HG02884 (cell line): Measurements from ENCODE around the gene IGHMBP2.
"Not testable (repeated sequence)": the region's sequence is repeated elsewhere in the genome, so short reads cannot be mapped to it uniquely, and the experiment has no call there.

Source experiments
- ATAC-seq: cut with Tn5 transposase; IDR thresholded peaks from one replicate; pipeline ENCODE4 v1.9.1; 2021; ENCODE audit warnings: mild to moderate bottlenecking, moderate library complexity; ENCODE audit not compliant: unreplicated experiment

IGHMBP2 gene

DNA sequence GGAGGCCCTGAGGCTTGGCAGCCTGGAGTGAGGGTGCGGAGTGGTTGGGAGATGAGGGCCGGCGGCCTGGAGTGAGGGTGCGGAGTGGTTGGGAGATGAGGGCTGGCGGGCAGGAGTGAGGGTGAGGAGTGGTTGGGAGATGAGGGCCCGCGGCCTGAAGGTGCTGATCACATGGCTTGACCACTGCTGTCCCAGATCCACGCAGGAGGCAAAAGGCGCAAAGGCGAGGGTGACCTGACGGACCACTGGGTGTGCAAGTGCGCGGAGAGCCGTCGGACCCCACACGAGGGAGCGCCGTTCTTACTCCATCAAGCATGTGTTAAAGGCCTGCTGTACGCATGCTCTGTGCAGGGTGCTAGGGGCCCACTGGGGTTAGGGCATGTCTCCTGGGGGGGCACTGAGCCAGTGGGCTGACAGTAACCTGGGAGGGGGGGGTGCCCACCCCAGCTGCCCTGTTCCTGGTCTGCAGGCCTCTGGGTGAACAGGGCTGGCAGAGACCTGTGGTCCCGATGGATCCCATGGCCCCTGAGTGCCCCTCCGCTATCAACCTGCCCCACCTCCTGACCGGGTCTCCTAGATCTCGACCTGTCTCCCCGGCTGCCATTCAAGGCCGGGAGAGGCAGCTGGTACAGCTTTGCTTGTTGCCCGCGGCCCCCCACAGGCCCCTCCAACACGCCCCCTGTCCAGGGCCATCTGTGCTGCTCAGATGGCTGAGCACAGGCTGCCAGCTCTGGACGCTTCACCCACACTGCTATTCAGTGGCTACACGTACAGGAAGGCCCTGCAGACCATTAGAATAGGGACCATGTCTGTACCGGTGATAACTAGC lies 56.0 kb downstream of the IGHMBP2 start:
- no peak for ATAC-seq

DNA sequence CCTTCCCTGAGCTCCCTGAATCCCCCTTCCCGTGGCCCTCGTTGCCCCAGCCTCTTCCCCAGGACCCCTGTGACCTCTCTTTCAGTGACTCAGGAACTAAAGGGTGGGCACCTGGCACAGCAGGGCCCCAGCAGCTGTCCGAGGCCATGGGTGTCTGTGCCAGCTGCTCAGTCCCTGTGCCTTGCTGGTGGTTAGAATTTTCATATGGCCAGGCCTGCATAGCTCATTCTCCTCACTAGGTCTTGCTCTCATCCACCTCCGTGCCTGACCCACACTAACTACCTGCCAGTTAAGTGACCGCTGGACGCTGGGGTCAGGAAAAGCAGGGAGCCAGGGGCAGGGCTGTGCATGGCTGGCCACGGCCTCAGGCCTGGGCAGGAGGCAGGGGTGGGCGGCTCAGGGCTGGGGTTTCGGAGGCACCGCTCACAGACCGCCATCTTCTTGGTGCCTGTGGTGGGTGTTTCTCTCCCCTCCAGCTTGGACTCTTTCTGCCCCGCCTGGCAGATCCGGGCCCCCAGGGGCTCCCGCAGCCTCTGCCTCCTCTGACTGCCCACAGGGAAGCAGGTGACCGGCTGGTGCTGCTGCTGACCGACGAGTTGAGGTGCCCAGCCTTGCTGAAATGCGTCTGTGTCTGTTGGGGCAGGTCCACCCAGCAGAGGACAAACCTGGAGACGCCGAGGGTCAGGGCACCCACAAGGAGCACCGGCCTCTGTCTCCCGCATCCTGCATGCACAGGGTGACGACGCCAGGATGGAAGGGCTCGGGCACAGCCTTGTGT lies 56.8 kb downstream of the IGHMBP2 start:
- ATAC-seq: no peak

DNA sequence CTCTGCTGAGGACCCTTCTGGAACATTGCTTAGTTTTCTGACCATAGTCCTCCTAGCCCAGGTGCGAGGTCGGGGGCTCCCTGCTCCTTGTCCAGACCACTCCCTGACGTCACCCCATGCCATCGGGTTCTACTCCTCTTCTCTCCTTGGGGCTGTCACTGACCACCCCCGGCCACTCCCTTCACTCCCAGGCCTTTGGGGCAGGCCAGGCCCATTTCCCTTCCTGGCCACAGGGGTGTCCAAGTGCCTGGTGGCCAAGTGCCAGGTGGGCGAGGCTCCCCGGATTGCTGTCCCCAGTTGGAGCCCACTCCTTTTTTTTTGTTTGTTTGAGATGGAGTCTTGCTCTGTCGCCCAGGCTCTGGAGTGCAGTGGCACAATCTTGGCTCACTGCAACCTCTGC lies 57.6 kb downstream of the IGHMBP2 start:
- no peak for ATAC-seq

DNA sequence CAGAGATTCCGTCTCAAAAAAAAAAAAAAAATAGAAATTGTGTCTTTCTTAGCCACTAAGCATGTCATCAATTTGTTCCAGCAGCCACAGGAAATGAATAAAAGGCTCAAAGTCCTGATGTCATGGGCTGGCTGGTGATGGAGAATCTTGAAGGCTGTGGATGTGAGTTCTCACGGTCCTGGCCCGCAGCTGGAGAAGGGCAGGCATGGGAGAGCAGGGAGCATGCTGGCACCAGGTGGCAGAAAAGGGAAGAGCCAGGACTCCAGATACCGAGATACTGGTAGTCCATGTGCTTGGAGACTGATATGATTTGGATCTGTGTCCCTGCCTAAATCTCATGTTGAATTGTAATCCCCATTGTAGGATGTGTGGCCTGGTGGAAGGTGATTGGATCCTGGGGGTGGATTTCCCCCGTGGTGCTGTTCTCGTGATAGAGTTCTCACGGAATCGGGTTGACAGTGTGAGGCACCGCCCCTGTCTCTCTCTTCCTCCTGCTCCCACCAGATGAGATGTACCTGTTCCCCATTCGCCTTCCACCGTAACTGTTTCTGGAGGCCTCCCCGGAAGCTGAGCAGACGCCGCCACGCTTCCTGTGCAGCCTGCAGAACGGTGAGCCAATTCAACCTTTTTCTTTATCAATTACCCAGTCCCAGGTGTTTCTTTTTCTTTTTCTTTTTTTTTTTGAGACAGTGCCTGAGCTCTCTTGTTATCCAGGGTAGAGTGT lies 59.0 kb downstream of the IGHMBP2 start:
- ATAC-seq: no peak

DNA sequence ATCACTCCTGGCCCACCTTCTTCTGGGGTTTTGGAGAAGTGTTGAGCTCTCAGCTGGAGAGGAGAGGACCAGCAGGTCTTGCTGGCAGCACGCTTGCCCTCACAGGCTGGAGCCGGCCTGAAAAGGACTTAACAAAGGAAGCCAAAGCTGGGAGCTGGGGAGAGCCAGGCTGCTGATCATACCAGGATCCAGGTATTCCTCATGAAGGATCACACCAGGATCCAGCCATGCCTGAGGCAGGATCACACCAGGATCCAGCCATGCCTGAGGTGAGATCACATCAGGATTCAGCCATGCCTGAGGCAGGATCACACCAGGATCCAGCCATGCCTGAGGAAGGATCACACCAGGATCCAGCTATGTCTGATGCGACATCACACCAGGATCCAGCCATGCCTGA lies 60.1 kb downstream of the IGHMBP2 start:
- ATAC-seq: no peak

DNA sequence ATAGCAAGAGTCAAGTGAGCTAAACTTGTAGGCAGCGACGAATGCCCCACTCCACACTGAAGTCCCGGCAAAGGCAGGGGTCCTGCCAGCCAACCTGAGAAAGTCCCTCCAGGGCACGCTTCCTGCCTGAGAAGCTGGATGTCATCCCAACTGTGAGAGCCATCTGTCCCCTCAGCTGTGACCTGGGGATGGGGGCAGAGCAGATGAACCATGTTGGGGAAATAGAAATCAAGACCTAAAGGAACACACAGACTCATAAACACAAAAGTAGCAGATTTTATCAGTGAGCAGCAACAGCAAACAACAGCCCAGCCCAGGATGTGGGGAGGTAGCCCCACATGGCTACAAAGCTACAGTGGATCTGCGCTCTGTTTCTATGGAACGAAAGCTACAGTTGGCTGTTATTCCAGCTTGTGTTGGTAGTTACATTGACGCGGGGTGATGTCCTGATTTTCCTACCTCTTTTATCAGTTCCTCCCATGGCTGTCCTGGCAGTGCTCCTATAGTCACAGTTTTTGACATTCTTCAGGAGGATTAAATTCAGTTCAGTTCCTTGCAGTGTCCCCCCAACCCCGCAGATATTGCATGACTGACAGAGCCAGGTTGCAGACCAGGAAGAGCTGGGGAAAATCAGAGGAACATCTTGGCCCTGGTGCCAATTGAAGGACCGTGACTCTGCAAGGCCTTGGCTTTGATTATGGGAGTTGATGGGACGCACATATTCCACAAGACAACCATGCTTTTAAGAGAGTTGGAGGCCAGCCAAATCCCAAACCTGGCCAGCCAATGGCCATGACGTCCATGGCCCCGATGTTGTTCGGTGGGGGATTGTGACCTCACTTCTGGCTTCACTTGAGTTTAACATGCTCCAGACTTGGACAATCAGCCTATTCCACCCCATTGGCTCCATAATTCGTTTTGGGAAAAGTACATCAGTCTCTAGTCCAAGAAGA lies 62.5 kb downstream of the IGHMBP2 start:
- no peak for ATAC-seq

DNA sequence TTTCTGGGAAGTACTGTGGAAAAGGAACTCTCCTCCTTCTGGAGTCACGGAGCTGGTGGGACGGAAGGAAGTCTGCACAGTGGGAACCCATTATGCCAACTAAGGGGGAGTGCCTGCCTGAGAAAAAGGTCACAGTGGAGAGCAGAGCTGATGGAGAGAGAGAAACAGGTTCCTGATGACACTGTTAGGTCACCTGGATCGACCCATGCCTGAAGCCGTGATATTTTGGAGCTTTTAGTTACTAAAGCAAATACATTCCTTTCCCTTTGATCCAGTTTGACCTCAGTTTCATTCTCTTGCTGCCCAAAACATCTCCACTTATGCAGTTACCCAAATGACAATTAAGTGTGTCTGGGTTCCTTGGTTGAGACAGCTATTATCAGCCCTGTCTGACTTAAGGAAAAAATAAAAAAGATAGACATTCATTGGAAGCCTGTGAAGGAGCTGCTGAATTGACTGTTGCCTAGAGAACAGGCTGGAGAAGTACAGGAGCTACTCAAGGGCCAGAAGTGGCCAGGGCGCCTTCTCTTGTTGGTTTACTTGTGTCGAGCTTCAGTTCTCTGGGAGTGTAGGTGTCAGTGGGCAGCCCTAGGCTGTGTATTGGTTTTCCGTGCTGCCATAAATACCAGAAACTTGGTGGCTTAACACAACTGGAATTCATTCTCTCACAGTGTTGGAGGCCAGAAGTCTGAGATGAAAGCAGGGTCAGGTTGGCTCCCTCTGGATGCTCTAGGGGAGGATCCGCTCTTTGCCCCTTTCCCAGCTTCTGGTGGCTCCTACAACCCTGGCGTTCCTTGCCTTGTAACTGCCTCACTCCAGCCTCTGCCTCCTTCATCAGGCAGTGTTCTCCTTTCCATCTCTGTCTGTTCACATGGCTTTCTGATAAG lies 63.4 kb downstream of the IGHMBP2 start:
- ATAC-seq: no peak

DNA sequence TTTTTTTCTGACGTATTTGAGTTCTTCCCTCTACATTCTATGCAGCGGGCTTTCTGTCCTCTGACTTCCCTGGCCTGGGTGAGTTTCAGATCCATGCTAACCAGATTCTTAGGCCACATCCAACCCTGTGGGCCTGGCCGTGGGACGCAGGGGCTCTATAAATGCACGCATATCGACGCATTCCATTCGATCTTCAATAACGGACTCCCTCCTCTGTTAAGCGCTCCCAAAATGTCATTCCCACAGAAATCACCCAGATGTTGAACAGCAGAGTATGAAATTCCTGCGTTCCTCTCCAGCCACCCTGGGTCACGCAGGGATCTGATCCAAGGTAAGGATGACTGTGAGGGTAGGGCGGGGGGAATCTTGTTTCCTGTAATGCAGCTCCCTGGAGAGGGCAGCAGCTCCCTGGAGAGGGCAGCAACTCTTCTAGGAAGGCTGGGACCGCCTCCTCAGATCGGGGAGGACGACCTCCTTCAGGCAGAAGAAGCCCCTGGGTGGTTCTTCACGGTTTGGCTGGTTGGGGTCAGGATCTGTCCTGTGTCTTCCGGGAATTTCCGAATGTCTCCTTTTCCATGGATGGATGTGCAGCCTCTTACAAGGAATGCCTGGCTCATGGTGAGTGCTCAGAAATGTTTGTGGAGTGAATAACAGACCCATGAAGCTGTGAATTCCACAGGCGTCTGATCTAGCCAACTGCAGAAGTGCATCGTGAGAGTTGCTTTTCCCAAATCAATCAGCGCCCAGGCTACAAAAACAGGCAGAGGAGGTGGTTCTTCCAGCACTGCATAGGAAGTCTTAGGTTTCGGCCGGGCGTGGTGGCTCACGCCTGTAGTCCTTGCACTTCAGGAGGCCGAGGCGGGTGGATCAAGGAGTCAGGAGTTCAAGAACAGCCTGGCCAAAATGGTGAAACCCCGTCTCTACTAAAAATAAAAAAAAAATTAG lies 64.9 kb downstream of the IGHMBP2 start:
- no peak for ATAC-seq

DNA sequence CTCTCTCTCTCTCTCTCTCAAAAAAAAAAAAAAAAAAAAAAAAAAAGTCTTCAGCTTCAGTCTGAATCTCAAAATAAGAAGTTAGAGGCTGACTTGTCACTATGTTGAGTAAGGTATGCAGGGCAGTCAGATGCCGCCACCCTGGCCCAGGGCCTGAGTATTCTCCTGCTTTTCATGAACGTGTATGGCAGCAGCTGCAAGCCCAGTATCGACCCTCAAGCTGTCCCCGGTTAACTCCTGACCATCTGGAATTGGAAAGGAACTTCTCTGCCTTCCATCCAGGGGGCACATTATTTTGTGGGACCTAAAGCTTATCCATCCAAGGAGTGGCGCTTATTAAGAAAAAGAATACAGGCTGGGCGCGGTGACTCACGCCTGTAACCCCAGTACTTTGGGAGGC lies 65.7 kb downstream of the IGHMBP2 start:
- ATAC-seq: no peak

DNA sequence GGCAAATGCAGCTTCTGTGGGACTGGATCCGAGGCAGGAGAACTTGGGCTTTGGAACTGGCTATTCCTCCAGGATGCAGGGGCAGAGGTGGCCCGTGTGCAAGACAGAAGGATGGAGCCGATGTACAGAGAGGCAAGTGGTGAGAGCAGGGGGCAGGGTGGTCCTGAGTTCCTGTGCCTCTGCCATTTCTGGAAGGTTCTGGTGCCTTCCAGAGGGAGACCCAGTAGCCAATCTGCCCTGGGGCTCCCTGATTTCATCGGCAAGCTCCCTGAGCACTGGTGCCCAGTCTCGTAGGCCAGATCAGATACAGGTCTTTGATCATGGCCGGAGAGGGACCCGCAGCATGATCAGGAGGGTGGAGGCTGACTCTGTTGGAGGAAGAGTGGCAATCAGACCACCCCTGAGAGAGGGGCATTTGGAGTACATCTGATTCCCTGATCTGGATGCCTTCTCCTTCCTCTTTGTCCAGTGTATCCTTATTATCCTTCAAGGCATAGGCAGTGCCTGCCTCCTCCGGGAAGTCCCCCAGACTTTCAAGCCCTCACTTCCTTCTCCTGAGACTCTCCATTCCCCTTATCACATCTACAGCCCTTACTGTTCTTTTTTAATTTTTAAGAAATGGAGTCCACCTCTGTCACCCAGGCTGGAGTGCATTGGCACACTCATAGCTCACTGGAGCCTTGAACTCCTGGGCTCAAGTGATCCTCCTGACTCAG lies 67.4 kb downstream of the IGHMBP2 start:
- no peak for ATAC-seq

DNA sequence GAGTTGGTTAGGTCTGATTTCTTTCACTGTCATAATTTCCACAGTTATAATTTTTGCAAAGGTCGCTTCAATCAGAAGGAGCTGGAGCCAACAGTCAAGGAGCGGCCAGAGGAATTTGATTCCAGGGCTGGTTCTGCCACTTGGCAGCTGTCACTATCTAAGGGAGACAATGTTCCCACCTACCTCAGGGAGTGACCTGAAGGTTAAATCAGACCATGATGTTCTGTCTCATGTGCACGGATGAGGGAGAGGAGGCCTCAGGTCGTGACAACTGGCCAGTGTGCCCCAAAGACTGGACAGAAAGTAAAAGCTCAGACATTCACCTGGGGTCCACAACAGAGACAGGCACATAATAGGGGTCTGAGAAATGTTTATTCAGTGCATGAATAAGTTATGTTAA lies 69.5 kb downstream of the IGHMBP2 start:
- ATAC-seq: no peak

DNA sequence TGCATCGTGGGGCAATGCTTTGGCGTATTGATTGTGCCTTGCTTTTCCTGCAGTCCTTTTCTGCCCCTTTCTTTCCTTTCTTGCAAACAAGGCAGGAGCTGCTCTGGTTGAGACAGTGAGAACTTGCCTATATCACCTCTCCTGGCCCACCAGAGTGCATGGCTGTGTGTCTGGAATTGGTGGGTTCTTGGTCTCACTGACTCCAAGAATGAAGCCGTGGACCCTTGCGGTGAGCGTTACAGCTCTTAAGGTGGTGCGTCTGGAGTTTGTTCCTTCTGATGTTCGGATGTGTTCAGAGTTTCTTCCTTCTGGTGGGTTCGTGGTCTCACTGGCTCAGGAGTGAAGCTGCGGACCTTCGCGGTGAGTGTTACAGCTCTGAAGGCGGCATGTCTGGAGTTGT lies 70.0 kb downstream of the IGHMBP2 start:
- not testable (repeated sequence) for ATAC-seq

DNA sequence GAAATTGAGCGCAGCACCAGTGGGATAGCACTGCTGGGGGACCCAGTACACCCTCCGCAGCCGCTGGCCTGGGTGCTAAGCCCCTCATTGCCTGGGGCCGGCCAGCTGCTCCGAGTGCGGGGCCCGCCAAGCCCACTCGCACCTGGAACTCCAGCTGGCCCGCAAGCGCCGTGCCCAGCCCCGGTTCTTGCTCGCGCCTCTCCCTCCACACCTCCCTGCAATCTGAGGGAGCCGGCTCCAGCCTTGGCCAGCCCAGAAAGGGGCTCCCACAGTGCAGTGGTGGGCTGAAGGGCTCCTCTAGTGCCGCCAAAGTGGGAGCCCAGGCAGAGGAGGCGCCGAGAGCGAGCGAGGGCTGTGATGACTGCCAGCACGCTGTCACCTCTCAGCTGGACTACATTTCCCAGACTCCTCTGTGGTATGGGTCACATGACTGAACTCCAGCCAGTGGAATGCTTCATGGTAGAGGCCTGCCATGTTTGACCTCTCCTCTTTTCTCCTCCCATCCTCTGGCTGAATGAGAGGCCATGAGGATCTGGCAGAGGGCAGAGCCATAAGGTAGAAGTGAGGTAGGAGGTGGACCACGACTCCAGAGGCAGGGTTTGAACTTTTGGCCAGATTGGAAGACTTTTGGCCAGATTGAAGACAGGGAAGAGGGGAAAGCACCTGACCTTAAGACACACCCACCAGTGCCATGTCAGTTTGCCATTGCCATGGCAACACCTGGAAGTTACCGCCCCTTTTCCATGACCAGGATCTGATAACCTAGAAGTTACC lies 70.9 kb downstream of the IGHMBP2 start:
- ATAC-seq: no peak

DNA sequence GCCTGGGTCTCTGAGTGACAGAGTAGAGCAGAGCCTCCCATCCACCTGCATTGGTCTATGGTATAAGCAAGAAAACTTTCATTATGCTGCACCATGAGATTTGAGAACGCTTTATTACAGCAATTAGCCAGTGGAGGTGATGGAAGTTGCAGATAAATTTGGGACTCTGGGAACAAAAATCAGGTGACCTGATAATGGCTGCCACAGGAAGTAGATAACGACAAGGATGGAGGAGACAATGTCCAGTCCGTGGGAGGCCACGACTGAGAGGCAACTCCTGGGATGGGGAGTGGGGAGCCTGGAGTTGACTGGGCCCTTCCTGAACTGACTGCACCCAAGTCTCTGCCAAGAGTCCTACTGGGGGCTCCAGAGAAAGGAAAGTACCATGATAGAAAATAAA lies 72.4 kb downstream of the IGHMBP2 start:
- ATAC-seq: no peak

DNA sequence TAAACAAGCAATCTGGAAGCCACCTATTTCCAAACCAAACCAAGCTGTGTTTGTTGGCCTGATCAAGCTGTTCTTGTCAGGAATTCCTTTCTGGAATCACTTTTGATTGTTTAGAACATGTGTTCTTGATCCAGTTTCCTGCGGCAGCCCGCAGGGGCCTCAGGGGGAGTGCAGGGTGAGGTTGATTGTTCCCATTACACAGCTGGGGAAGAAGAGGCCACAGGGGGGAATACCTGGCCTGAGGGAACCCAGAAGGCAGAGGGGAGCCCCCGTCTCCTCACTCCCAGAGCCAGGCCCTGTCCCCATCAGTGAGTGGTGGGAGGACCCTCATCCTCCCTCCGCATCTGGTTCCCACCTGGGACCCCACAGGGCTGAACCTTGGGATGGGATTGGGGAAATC lies 72.9 kb downstream of the IGHMBP2 start:
- ATAC-seq: no peak

DNA sequence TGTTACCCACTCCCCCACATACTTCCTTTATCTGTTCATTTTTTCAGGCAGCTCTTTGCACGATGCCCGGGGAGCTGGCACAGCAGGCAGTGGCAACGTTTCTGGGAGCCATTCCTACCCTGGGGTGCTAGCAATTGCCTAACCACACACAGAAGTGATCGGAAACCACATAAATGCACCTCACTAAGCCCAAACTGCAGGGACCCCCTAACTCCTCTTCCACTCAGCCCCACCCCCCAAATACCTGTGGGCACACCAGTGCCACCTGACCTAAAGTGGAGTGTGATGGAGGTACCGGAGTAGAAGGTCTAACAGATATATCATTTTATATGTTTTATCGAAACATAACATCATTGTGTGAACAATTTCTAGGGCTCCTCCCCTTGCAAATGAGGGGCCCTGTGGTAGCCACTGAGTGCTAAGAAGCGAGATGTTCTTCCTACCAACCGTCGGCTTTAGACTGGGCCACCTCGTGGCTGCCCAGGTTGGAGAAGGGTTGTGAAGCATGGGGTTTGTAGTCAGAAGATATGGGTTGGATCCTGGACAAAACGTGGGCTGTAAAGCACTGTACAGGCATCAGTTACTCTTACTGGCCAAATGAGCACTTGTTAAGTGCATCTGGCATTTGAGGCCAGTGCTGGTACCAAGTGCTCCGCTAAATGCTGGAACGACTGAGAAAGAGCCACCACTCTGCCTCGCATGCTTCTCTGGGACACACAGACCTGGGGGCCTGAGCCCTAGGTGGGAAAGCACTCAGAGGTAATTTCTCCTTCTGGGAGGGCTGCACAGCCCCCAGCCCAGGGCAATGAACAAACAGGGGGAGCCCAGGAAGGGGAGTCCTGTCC lies 74.3 kb downstream of the IGHMBP2 start:
- no peak for ATAC-seq
